ENCODE data around the gene SEL1L. TPM values are rescaled to one million over a fixed set of nuclear protein-coding genes. Genes with fewer than 3 reads are reported as not detected.
A peak's percentile ranks its signal among the peaks of the same experiment; 100 is the strongest.
"Not testable (repeated sequence)": the region's sequence is repeated elsewhere in the genome, so short reads cannot be mapped to it uniquely, and the experiment has no call there.

SEL1L gene
- total RNA-seq, 1 experiment from 2014 or later: 21.5 TPM

GRCh38 chr14:81447021-81447764 is 86.5 kb downstream of the SEL1L start:
- DNase-seq (ENCODE audit: low spot score): no peak

GRCh38 chr14:81446279-81447007 is 87.2 kb downstream of the SEL1L start:
- no peak for DNase-seq (ENCODE audit: low spot score)

GRCh38 chr14:81441626-81442134 is 92.0 kb downstream of the SEL1L start:
- no peak for DNase-seq (ENCODE audit: low spot score)

- no peak for DNase-seq (ENCODE audit: low spot score)
Measured at GRCh38 chr14:81440041-81440440, 93.6 kb downstream of the SEL1L start.

- DNase-seq (ENCODE audit: low spot score): no peak
Measured at GRCh38 chr14:81437244-81437643, 96.4 kb downstream of the SEL1L start.

- peak; percentile 65 for DNase-seq (ENCODE audit: low spot score)
Measured at GRCh38 chr14:81436296-81437138, 97.1 kb downstream of the SEL1L start.

- DNase-seq (ENCODE audit: low spot score): peak; percentile 26
Measured at GRCh38 chr14:81435391-81436295, 98.0 kb downstream of the SEL1L start.

GRCh38 chr14:81435048-81435390 is 98.6 kb downstream of the SEL1L start:
- DNase-seq (ENCODE audit: low spot score): no peak

- no peak for DNase-seq (ENCODE audit: low spot score)
Measured at GRCh38 chr14:81434230-81434629, 99.4 kb downstream of the SEL1L start.

GRCh38 chr14:81433378-81433777 is 100.3 kb downstream of the SEL1L start:
- DNase-seq (ENCODE audit: low spot score): no peak

- DNase-seq (ENCODE audit: low spot score): no peak
Measured at GRCh38 chr14:81432219-81432661, 101.4 kb downstream of the SEL1L start.

GRCh38 chr14:81430235-81430634 is 103.4 kb downstream of the SEL1L start:
- no peak for DNase-seq (ENCODE audit: low spot score)

- DNase-seq (ENCODE audit: low spot score): not testable (repeated sequence)
Measured at GRCh38 chr14:81429749-81430148, 103.9 kb downstream of the SEL1L start.

- no peak for DNase-seq (ENCODE audit: low spot score)
Measured at GRCh38 chr14:81429028-81429427, 104.6 kb downstream of the SEL1L start.

GRCh38 chr14:81427348-81428058 is 106.2 kb downstream of the SEL1L start:
- no peak for DNase-seq (ENCODE audit: low spot score)

- DNase-seq (ENCODE audit: low spot score): no peak
Measured at GRCh38 chr14:81423504-81423903, 110.1 kb downstream of the SEL1L start.
